CD4-positive, alpha-beta memory T cell (primary cell): ENCODE measurements around the gene CBLL1. TPM values are rescaled to one million over a fixed set of nuclear protein-coding genes. Genes with fewer than 3 reads are reported as not detected.

Experiments used
- CTCF ChIA-PET: fragments of 350-600 bp; sonication (Branson Sonifier 250); formaldehyde crosslinking; loops from one replicate; lab custom pipeline; 2021; ENCODE audit warnings: inconsistent platforms; ENCODE audit not compliant: partially characterized antibody; lab: Charles Lee
- POLR2A ChIA-PET: fragments of 350-600 bp; sonication (Branson Sonifier 250); formaldehyde crosslinking; loops from one replicate; lab custom pipeline; 2021; ENCODE audit not compliant: partially characterized antibody; lab: Charles Lee
- DNase-seq, 5 donors: peaks; one replicate each; pipeline versions ENCODE4 v3.0.0 to v3.0.0-alpha.2; 2020 to 2022; ENCODE audit warnings: mixed read lengths in 1 of 5
- H3K27ac ChIP-seq: one replicate; pipeline ENCODE4 v1.7.0; 2013; ENCODE audit warnings: low read depth, low read length
- H3K27me3 ChIP-seq: 2 replicates; pipeline ENCODE4 v1.7.0; 2013; ENCODE audit warnings: mild to moderate bottlenecking, low read length, moderate library complexity; ENCODE audit not compliant: insufficient read depth
- H3K36me3 ChIP-seq: 2 replicates; pipeline ENCODE4 v1.7.0; 2013; ENCODE audit warnings: mild to moderate bottlenecking, low read length, moderate library complexity; ENCODE audit not compliant: insufficient read depth
- H3K4me1 ChIP-seq: 2 replicates; pipeline ENCODE4 v1.7.0; 2013; ENCODE audit warnings: mild to moderate bottlenecking, low read length, moderate library complexity; ENCODE audit not compliant: insufficient read depth
- H3K4me3 ChIP-seq, 2 donors: one replicate each; pipeline ENCODE4 v1.7.0; 2013; ENCODE audit warnings: low read length in 2 of 2, mild to moderate bottlenecking in 1 of 2
- H3K9me3 ChIP-seq, 2 donors: one replicate each; pipeline ENCODE4 v1.7.0; 2013; ENCODE audit warnings: low read length in 2 of 2, control low read depth in 1 of 2; ENCODE audit not compliant: control insufficient read depth in 1 of 2
- H3K27ac Mint-ChIP-seq, 7 donors: one replicate each; pipeline ENCODE4 v1.8.0; 2020 to 2021; ENCODE audit warnings: mixed read lengths in 7 of 7, mild to moderate bottlenecking in 6 of 7, inconsistent platforms in 3 of 7, moderate library complexity in 3 of 7
- H3K27me3 Mint-ChIP-seq, 2 donors: one replicate each; pipeline ENCODE4 v1.8.0; 2020 to 2021; ENCODE audit warnings: mixed read lengths in 2 of 2
- H3K36me3 Mint-ChIP-seq, 2 donors: one replicate each; pipeline ENCODE4 v1.8.0; 2020 to 2021; ENCODE audit warnings: mixed read lengths in 2 of 2, inconsistent platforms in 1 of 2, mild to moderate bottlenecking in 1 of 2
- H3K4me1 Mint-ChIP-seq, 4 donors: one replicate each; pipeline ENCODE4 v1.8.0; 2020 to 2021; ENCODE audit warnings: mixed read lengths in 4 of 4, mild to moderate bottlenecking in 1 of 4
- H3K4me3 Mint-ChIP-seq, 8 donors: one replicate each; pipeline ENCODE4 v1.8.0; 2020 to 2021; ENCODE audit warnings: mixed read lengths in 8 of 8, mild to moderate bottlenecking in 7 of 8, moderate library complexity in 6 of 8, inconsistent platforms in 3 of 8
- H3K9me3 Mint-ChIP-seq, 8 donors: one replicate each; pipeline ENCODE4 v1.8.0; 2020 to 2021; ENCODE audit warnings: mixed read lengths in 8 of 8, mild to moderate bottlenecking in 5 of 8, inconsistent platforms in 3 of 8, moderate library complexity in 1 of 8
- intact Hi-C: fragments of 100-400 bp; cut with micrococcal nuclease; formaldehyde crosslinking; loops from one replicate; pipeline ENCODE4 v1.15.1; 2023
- polyA plus RNA-seq, 2 donors: library from polyadenylated mRNA; unstranded; fragments of 300-500 nt; fragmentation: Illumina TruSeq; gene quantifications; one replicate each; pipeline ENCODE4 v1.2.3, GENCODE V29; 2021
- total RNA-seq, 2 experiments: library from RNA; stranded (reverse); gene quantifications; one replicate each; pipeline ENCODE4 v1.2.3, GENCODE V29; 2021

The CBLL1 gene
- total and polyA plus RNA-seq, 4 experiments from 2014 or later = 68.9 to 200 (median 81.0) TPM

- intact Hi-C loops = no loop called here
- H3K4me3 Mint-ChIP-seq = no peak overlapping the region
- H3K36me3 Mint-ChIP-seq = peaks cover 0 to 4% of the 10 kb centered on the region in 2 donors
- no peak overlapping the region for H3K27ac Mint-ChIP-seq
- Histone ChIP-seq H3K27ac (no peak overlapping the region), H3K4me3 (no peak overlapping the region), H3K36me3 (no peaks in the 10 kb centered on the region), H3K4me1 (no peaks in the 10 kb centered on the region), H3K9me3 (no peaks in the 10 kb centered on the region), H3K27me3 (no peaks in the 10 kb centered on the region)
- CTCF ChIA-PET = interaction anchor here (0.9 kb wide), 1 partner anchor 11 kb away, joined by 3 read pairs; no protein-coding TSS in a partner anchor
- H3K4me1 Mint-ChIP-seq = peaks cover 0 to 6% (median 1%) of the 10 kb centered on the region in 4 donors
- POLR2A ChIA-PET = interaction anchor here (1.3 kb wide), 1 partner anchor 12 kb away, joined by 4 read pairs; no protein-coding TSS in a partner anchor
- no peak for DNase-seq
- no peaks in the 10 kb centered on the region for H3K27me3 Mint-ChIP-seq
- H3K9me3 Mint-ChIP-seq = peaks cover 0 to 9% (median 0%) of the 10 kb centered on the region in 8 donors
Observed at GRCh38 chr7:107799647-107800264, 55.8 kb downstream of the CBLL1 start.

GRCh38 chr7:107803009-107803610 lies 59.2 kb downstream of the CBLL1 start, which contains the start of gene SLC26A3:
TSS of gene SLC26A3 (minus strand) at chr7:107803223. CDS start at chr7:107794509, 8,714 bp downstream.
- H3K4me1 Mint-ChIP-seq = peaks cover 0 to 3% (median 1%) of the 10 kb centered on the region in 4 donors
- POLR2A ChIA-PET = no interaction called here
- no peak for DNase-seq
- H3K36me3 Mint-ChIP-seq = peaks cover 0 to 4% of the 10 kb centered on the region in 2 donors
- H3K27me3 Mint-ChIP-seq = no peaks in the 10 kb centered on the region
- no peak within 1 kb of the TSS for H3K4me3 ChIP-seq
- H3K27ac ChIP-seq = no peak within 1 kb of the TSS
- no peaks in the 10 kb centered on the region for H3K9me3 ChIP-seq
- no peak within 1 kb of the TSS for H3K27ac Mint-ChIP-seq
- no peak within 1 kb of the TSS for H3K4me3 Mint-ChIP-seq
- no peaks in the 10 kb centered on the region for H3K4me1 ChIP-seq
- CTCF ChIA-PET = no interaction called here
- no peaks in the 10 kb centered on the region for H3K36me3 ChIP-seq
- intact Hi-C loops = no loop called here
- H3K9me3 Mint-ChIP-seq = peaks cover 0 to 9% (median 0%) of the 10 kb centered on the region in 8 donors
- no peaks in the 10 kb centered on the region for H3K27me3 ChIP-seq

- H3K27me3 Mint-ChIP-seq = no peaks in the 10 kb centered on the region
- H3K27ac ChIP-seq = no peak overlapping the region
- DNase-seq = no peak
- CTCF ChIA-PET = no interaction called here
- no peaks in the 10 kb centered on the region for H3K27me3 ChIP-seq
- no peaks in the 10 kb centered on the region for H3K4me1 ChIP-seq
- peaks cover 0 to 4% (median under 1%) of the 10 kb centered on the region in 4 donors for H3K4me1 Mint-ChIP-seq
- POLR2A ChIA-PET = no interaction called here
- no peaks in the 10 kb centered on the region for H3K36me3 ChIP-seq
- H3K36me3 Mint-ChIP-seq = peaks cover 0 to 4% of the 10 kb centered on the region in 2 donors
- peaks cover 0 to 5% (median 0%) of the 10 kb centered on the region in 8 donors for H3K9me3 Mint-ChIP-seq
- intact Hi-C loops = no loop called here
- no peak overlapping the region for H3K4me3 ChIP-seq
- peak overlapping the region in 2 of 7 donors; percentile 54 to 60 for H3K27ac Mint-ChIP-seq
- no peak overlapping the region for H3K4me3 Mint-ChIP-seq
- no peaks in the 10 kb centered on the region for H3K9me3 ChIP-seq
Observed at GRCh38 chr7:107809179-107809578, 65.2 kb downstream of the CBLL1 start.

- CTCF ChIA-PET = no interaction called here
- Histone ChIP-seq H3K27me3 (no peaks in the 10 kb centered on the region), H3K27ac (no peak overlapping the region), H3K36me3 (no peaks in the 10 kb centered on the region), H3K9me3 (no peaks in the 10 kb centered on the region), H3K4me1 (no peaks in the 10 kb centered on the region), H3K4me3 (no peak overlapping the region)
- H3K27ac Mint-ChIP-seq = no peak overlapping the region
- no peaks in the 10 kb centered on the region for H3K27me3 Mint-ChIP-seq
- POLR2A ChIA-PET = no interaction called here
- peaks cover 3 to 7% (median 6%) of the 10 kb centered on the region in 4 donors for H3K4me1 Mint-ChIP-seq
- H3K9me3 Mint-ChIP-seq = no peaks in the 10 kb centered on the region
- H3K4me3 Mint-ChIP-seq = no peak overlapping the region
- H3K36me3 Mint-ChIP-seq = no peaks in the 10 kb centered on the region
- intact Hi-C loops = no loop called here
- DNase-seq = no peak
Observed at GRCh38 chr7:107810626-107811025, 66.7 kb downstream of the CBLL1 start.

Other genes with a start within 250 kb of the CBLL1 start
- 10 to 100 TPM; 85.0 to 87.8 TPM for gene COG5, start 180.2 kb upstream of the CBLL1 start, total RNA-seq
- gene COG5, start 180.2 kb upstream of the CBLL1 start, polyA plus RNA-seq = 10 to 100 TPM; 39.3 to 44.2 TPM
- gene DUS4L, start 180.2 kb upstream of the CBLL1 start, total RNA-seq = 10 to 100 TPM; 10.9 to 11.3 TPM
- 1 to 10 TPM; 4.6 to 4.9 TPM for gene DUS4L, start 180.2 kb upstream of the CBLL1 start, polyA plus RNA-seq
- 10 to 100 TPM; 17.0 to 18.7 TPM for gene BCAP29, start 163.9 kb upstream of the CBLL1 start, total RNA-seq
- gene BCAP29, start 163.9 kb upstream of the CBLL1 start, polyA plus RNA-seq = 10 to 100 TPM; 34.1 to 34.8 TPM
- gene SLC26A4, start 83.3 kb upstream of the CBLL1 start, total RNA-seq = not detected
- gene SLC26A4, start 83.3 kb upstream of the CBLL1 start, polyA plus RNA-seq = not detected
- not detected for gene SLC26A3, start 59.1 kb downstream of the CBLL1 start, total RNA-seq
- gene SLC26A3, start 59.1 kb downstream of the CBLL1 start, polyA plus RNA-seq = not detected
- 10 to 100 TPM; 42.1 to 51.1 TPM for gene DLD, start 147.0 kb downstream of the CBLL1 start, total RNA-seq
- 10 to 100 TPM; 57.8 to 75.9 TPM for gene DLD, start 147.0 kb downstream of the CBLL1 start, polyA plus RNA-seq